A673 (cell line): ENCODE measurements around the gene CHAF1A.

ENCODE experiments used
- CTCF ChIP-seq: fragments of 300-800, 200-600 bp; sonication (generic); conservative IDR thresholded peaks from 2 replicates; pipeline ENCODE4 v1.5.1; 2017; ENCODE audit warnings: low read depth, mild to moderate bottlenecking, antibody characterized with exemption, low read length, moderate library complexity, mixed read lengths
- EZH2 ChIP-seq: fragments of 200-600 bp; sonication (generic); IDR thresholded peaks from 2 replicates; pipeline ENCODE4 v1.6.1; 2017; ENCODE audit warnings: borderline replicate concordance, low read depth, mild to moderate bottlenecking, mixed read lengths, antibody characterized with exemption, low read length; ENCODE audit not compliant: poor library complexity, severe bottlenecking

GRCh38 chr19:4390567-4391305 lies 11.7 kb upstream of the CHAF1A start:
- TF ChIP-seq EZH2 (no peak), CTCF (no peak)
